Endodermal cell (in vitro differentiated cells): ENCODE measurements around the gene RNF38. TPM values are rescaled to one million over a fixed set of nuclear protein-coding genes. Genes with fewer than 3 reads are reported as not detected.

Experiments used
- DNase-seq: peaks from one replicate; pipeline ENCODE4 v3.0.0-alpha.2; 2017
- H3K27ac ChIP-seq: 2 replicates; pipeline ENCODE4 v1.5.1; 2013; ENCODE audit warnings: mild to moderate bottlenecking, low read depth, low read length, moderate library complexity
- H3K27me3 ChIP-seq: 2 replicates; pipeline ENCODE4 v1.6.1; 2013; ENCODE audit warnings: mild to moderate bottlenecking, low read length, moderate library complexity; ENCODE audit not compliant: insufficient read depth, control insufficient read depth, poor library complexity, severe bottlenecking
- H3K36me3 ChIP-seq: 2 replicates; pipeline ENCODE4 v1.7.0; 2013; ENCODE audit warnings: mild to moderate bottlenecking, low read length, moderate library complexity; ENCODE audit not compliant: control insufficient read depth, insufficient read depth
- H3K4me1 ChIP-seq: one replicate; pipeline ENCODE4 v1.7.0; 2013; ENCODE audit warnings: low read length; ENCODE audit not compliant: control insufficient read depth, insufficient read depth
- H3K4me3 ChIP-seq: 2 replicates; pipeline ENCODE4 v1.5.1; 2013; ENCODE audit warnings: mild to moderate bottlenecking, low read length, moderate library complexity
- H3K9ac ChIP-seq: 2 replicates; pipeline ENCODE4 v1.6.1; 2013; ENCODE audit warnings: mild to moderate bottlenecking, low read length, moderate library complexity; ENCODE audit not compliant: poor library complexity, severe bottlenecking; ENCODE audit errors: extremely low read depth
- H3K9me3 ChIP-seq: 2 replicates; pipeline ENCODE4 v1.6.1; 2013; ENCODE audit warnings: mild to moderate bottlenecking, low read length, moderate library complexity; ENCODE audit not compliant: control insufficient read depth
- H3K27ac Mint-ChIP-seq: 2 replicates; pipeline ENCODE4 v1.8.0; 2020; ENCODE audit warnings: mixed read lengths
- H3K27me3 Mint-ChIP-seq: 2 replicates; pipeline ENCODE4 v1.8.0; 2021; ENCODE audit warnings: mild to moderate bottlenecking, mixed read lengths; ENCODE audit not compliant: insufficient read depth
- H3K36me3 Mint-ChIP-seq: 2 replicates; pipeline ENCODE4 v1.8.0; 2020; ENCODE audit warnings: low read depth, mixed read lengths
- H3K4me1 Mint-ChIP-seq: 2 replicates; pipeline ENCODE4 v1.8.0; 2020; ENCODE audit warnings: mixed read lengths
- H3K4me3 Mint-ChIP-seq: 2 replicates; pipeline ENCODE4 v1.8.0; 2020; ENCODE audit warnings: mild to moderate bottlenecking, moderate library complexity, mixed read lengths
- H3K9me3 Mint-ChIP-seq: 2 replicates; pipeline ENCODE4 v1.8.0; 2020; ENCODE audit warnings: mild to moderate bottlenecking, mixed read lengths
- WGBS, 2 experiments: methylation state at CpG; one replicate each; pipeline versions ENCODE4 v1.1.5 to v1.1.7; 2013; ENCODE audit warnings: missing lambda C conversion rate in 2 of 2, mixed read lengths in 1 of 2; ENCODE audit not compliant: insufficient coverage in 1 of 2, insufficient read length in 1 of 2; 5-methylcytosine and 5-hydroxymethylcytosine counted together
- total RNA-seq, 2 donors: library from RNA; stranded (reverse); fragmentation: NEBNext Ultra II Directional in 1 of 2; extraction: Animal tissue kit (Norgen Biotek cat#: 25700) in 1 of 2; gene quantifications; 2 replicates in 1 of 2; 3 replicates in 1 of 2; pipeline ENCODE4 v1.2.1, GENCODE V29; 2021
- TF ChIP-seq, protein P1 (sequence below): fragments of 200-600 bp; sonication (generic); conservative IDR thresholded peaks from 2 replicates; pipeline ENCODE4 v1.5.0; 2021; ENCODE audit warnings: antibody characterized with exemption, mild to moderate bottlenecking

Gene RNF38
- total RNA-seq, 2 donors from 2014 or later: 47.5 to 49.7 TPM

DNA sequence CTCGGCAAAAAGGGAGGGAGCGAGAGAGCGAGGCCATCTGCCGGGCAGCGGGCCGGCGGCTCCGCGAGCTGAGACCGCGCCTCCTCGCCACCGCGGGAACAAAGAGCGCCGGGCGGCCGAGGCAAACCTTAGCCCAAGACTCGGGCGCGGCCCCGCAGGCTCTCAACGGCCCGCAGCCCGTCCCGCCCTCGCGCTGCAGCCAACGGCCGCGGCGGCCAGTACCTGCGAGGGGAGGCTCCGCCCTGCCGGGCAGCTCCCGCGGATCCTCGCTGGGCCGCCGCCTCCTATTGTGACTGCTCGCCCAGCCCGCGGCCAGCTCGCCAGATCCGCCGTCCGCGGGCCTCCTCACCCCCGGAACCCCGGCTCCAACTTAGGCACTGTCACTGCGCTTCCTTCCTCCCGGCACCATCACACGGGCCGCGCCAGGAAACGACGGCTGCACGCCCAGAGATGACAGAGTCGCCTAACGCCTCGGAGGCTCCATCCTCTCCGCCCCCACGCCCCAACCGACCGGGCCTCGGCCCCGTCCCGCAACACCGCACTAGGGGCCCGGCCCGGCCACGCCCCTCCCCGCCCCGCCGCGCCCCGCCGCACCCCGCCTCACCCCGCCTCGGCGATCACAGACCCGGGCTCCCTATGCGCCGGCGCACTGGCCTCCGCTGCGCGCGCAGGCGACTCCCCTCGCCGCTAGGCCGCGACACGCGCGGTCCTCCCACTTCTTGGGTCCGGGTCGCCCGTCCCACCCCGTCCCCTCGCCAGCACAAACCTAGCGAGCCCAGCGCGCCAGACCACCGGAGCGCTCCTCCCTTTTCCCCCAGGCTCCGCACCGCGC is 479 bp upstream of the RNF38 start:
- Mint-ChIP-seq H3K4me3 (peak overlapping the region; percentile 78), H3K27ac (peak overlapping the region; percentile 97), H3K9me3 (no peaks in the 10 kb centered on the region), H3K4me1 (peaks cover 21% of the 10 kb centered on the region), H3K36me3 (peaks cover 2% of the 10 kb centered on the region), H3K27me3 (no peaks in the 10 kb centered on the region)
- H3K9me3 ChIP-seq: no peaks in the 10 kb centered on the region
- H3K4me1 ChIP-seq: peaks cover 12% of the 10 kb centered on the region
- H3K36me3 ChIP-seq: peaks cover 14% of the 10 kb centered on the region
- DNase-seq: peak; percentile 94
- H3K4me3 ChIP-seq: peak overlapping the region; percentile 100
- no peaks in the 10 kb centered on the region for H3K27me3 ChIP-seq
- peak overlapping the region; percentile 99 for H3K27ac ChIP-seq
- TF ChIP-seq, protein P1, sequence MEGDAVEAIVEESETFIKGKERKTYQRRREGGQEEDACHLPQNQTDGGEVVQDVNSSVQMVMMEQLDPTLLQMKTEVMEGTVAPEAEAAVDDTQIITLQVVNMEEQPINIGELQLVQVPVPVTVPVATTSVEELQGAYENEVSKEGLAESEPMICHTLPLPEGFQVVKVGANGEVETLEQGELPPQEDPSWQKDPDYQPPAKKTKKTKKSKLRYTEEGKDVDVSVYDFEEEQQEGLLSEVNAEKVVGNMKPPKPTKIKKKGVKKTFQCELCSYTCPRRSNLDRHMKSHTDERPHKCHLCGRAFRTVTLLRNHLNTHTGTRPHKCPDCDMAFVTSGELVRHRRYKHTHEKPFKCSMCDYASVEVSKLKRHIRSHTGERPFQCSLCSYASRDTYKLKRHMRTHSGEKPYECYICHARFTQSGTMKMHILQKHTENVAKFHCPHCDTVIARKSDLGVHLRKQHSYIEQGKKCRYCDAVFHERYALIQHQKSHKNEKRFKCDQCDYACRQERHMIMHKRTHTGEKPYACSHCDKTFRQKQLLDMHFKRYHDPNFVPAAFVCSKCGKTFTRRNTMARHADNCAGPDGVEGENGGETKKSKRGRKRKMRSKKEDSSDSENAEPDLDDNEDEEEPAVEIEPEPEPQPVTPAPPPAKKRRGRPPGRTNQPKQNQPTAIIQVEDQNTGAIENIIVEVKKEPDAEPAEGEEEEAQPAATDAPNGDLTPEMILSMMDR: peak; percentile 18
- H3K9ac ChIP-seq: peak overlapping the region; percentile 94
- 0 to 1% methylated on average over 32 to 111 of the region's 111 CpGs for WGBS, 2 experiments

DNA sequence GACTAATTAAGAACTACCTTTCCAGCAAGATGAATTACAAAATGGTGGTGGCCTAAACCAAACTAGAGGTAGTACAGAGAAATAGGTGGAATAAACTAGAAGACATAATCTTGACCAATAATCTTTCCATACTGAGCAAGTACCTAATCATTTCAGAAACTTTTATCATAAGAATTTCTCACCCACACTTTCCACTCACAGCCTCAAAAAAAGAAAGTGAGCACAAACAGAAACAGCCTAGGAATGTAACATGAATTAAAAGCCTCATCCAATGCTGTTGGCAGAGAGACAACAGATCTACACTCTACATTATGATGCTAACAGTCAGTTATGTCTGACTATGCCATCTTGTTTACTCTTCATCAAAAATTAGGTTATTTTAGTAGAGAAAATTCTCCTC is 1.3 kb downstream of the RNF38 start:
- peaks cover 12% of the 10 kb centered on the region for H3K4me1 ChIP-seq
- H3K27ac Mint-ChIP-seq: peak overlapping the region; percentile 50

GRCh38 chr9:36396985-36397384 is 3.1 kb downstream of the RNF38 start:
- DNase-seq: no peak
- Mint-ChIP-seq H3K27me3 (no peaks in the 10 kb centered on the region), H3K9me3 (no peaks in the 10 kb centered on the region), H3K4me3 (no peak overlapping the region), H3K4me1 (peaks cover 23% of the 10 kb centered on the region), H3K27ac (no peak overlapping the region), H3K36me3 (peaks cover 10% of the 10 kb centered on the region)
- Histone ChIP-seq H3K4me3 (no peak overlapping the region), H3K9ac (no peak overlapping the region), H3K27ac (no peak overlapping the region), H3K27me3 (no peaks in the 10 kb centered on the region), H3K4me1 (peaks cover 6% of the 10 kb centered on the region), H3K36me3 (peaks cover 30% of the 10 kb centered on the region), H3K9me3 (no peaks in the 10 kb centered on the region)
- TF ChIP-seq, protein P1: no peak
- 92 to 93% methylated on average over 3 to 5 of the region's 9 CpGs for WGBS, 2 experiments

More for the DNA sequence above, 1.3 kb downstream of the RNF38 start:
- H3K9me3 ChIP-seq: no peaks in the 10 kb centered on the region
- no peaks in the 10 kb centered on the region for H3K27me3 ChIP-seq
- H3K36me3 Mint-ChIP-seq: peaks cover 6% of the 10 kb centered on the region
- no peaks in the 10 kb centered on the region for H3K27me3 Mint-ChIP-seq
- H3K36me3 ChIP-seq: peaks cover 20% of the 10 kb centered on the region
- DNase-seq: no peak
- peak overlapping the region; percentile 94 for H3K9ac ChIP-seq
- H3K4me1 Mint-ChIP-seq: peaks cover 21% of the 10 kb centered on the region
- H3K4me3 ChIP-seq: peak overlapping the region; percentile 100
- TF ChIP-seq, protein P1: no peak
- no peaks in the 10 kb centered on the region for H3K9me3 Mint-ChIP-seq
- H3K27ac ChIP-seq: no peak overlapping the region
- peak overlapping the region; percentile 78 for H3K4me3 Mint-ChIP-seq
